ENCODE data around the gene BOK. TPM values are rescaled to one million over a fixed set of nuclear protein-coding genes. Genes with fewer than 3 reads are reported as not detected.

BOK gene
- total RNA-seq, 5 donors from 2014 or later (not counting 1 experiment from before 2014, with no cell fraction given) = 0.20 to 0.89 (median 0.35) TPM; not detected in 2

GRCh38 chr2:241577413-241578122 lies 19.0 kb downstream of the BOK start:
- ATAC-seq (replicated peaks in 1 of 4) (no peak), DNase-seq (no peak)
- no peaks in the 10 kb centered on the region for H3K9me3 Mint-ChIP-seq
- H3K4me3 Mint-ChIP-seq = no peak overlapping the region
- H3K9me3 ChIP-seq = no peaks in the 10 kb centered on the region
- H3K27ac ChIP-seq (ENCODE audit: low read length) = no peak overlapping the region
- H3K4me3 ChIP-seq (ENCODE audit: control insufficient read depth in 1 of 2, extremely low read depth in 1 of 2, low read length in 1 of 2) = no peak overlapping the region
- no peaks in the 10 kb centered on the region for H3K4me1 Mint-ChIP-seq
- WGBS (ENCODE audit: insufficient coverage) = 61% methylated on average over 2 of the region's 9 CpGs
- H3K27me3 Mint-ChIP-seq = no peaks in the 10 kb centered on the region
- H3K4me1 ChIP-seq (ENCODE audit: control insufficient read depth in 1 of 2, extremely low read depth in 1 of 2, insufficient read depth in 2 of 2, low read length in 2 of 2) = no peaks in the 10 kb centered on the region
- CTCF ChIA-PET = no interaction called here
- H3K27me3 ChIP-seq (replicated peaks in 1 of 2; ENCODE audit: control insufficient read depth in 2 of 2, extremely low read depth in 1 of 2, insufficient read depth in 2 of 2, low read length in 1 of 2) = no peaks in the 10 kb centered on the region
- POLR2A ChIA-PET = no interaction called here
- H3K36me3 Mint-ChIP-seq = peaks cover 36% of the 10 kb centered on the region
- H3K36me3 ChIP-seq (ENCODE audit: control insufficient read depth in 2 of 2, extremely low read depth in 1 of 2, insufficient read depth in 1 of 2, low read length in 1 of 2) = peaks cover 4 to 10% of the 10 kb centered on the region in 2 donors
- H3K27ac Mint-ChIP-seq = no peak overlapping the region

- Mint-ChIP-seq H3K36me3 (peaks cover 47% of the 10 kb centered on the region), H3K27ac (no peak overlapping the region), H3K9me3 (no peaks in the 10 kb centered on the region), H3K4me3 (no peak overlapping the region), H3K4me1 (no peaks in the 10 kb centered on the region), H3K27me3 (no peaks in the 10 kb centered on the region)
- H3K9me3 ChIP-seq = no peaks in the 10 kb centered on the region
- ATAC-seq (replicated peaks in 1 of 4) = no peak
- H3K4me3 ChIP-seq (ENCODE audit: control insufficient read depth in 1 of 2, extremely low read depth in 1 of 2, low read length in 1 of 2) = no peak overlapping the region
- ChIA-PET CTCF (interaction anchor here in 1 of 2 donors (0.6 kb wide), 1 partner anchor 833 kb away, joined by 3 read pairs; no protein-coding TSS in a partner anchor), POLR2A (no interaction called here)
- H3K4me1 ChIP-seq (ENCODE audit: control insufficient read depth in 1 of 2, extremely low read depth in 1 of 2, insufficient read depth in 2 of 2, low read length in 2 of 2) = no peaks in the 10 kb centered on the region
- DNase-seq = no peak
- WGBS (ENCODE audit: insufficient coverage) = 98% methylated on average over 6 of the region's 7 CpGs
- no peak overlapping the region for H3K27ac ChIP-seq (ENCODE audit: low read length)
- H3K27me3 ChIP-seq (replicated peaks in 1 of 2; ENCODE audit: control insufficient read depth in 2 of 2, extremely low read depth in 1 of 2, insufficient read depth in 2 of 2, low read length in 1 of 2) = no peaks in the 10 kb centered on the region
- peaks cover 10 to 20% of the 10 kb centered on the region in 2 donors for H3K36me3 ChIP-seq (ENCODE audit: control insufficient read depth in 2 of 2, extremely low read depth in 1 of 2, insufficient read depth in 1 of 2, low read length in 1 of 2)
Measured at GRCh38 chr2:241579281-241579680, 20.7 kb downstream of the BOK start.

- POLR2A ChIA-PET = no interaction called here
- Mint-ChIP-seq H3K27ac (no peak overlapping the region), H3K4me3 (no peak overlapping the region)
Measured at GRCh38 chr2:241582328-241582727, 23.8 kb downstream of the BOK start.

GRCh38 chr2:241582806-241583205 lies 24.3 kb downstream of the BOK start:
- H3K27ac ChIP-seq (ENCODE audit: low read length) = no peak overlapping the region
- peaks cover 2% of the 10 kb centered on the region for H3K9me3 ChIP-seq
- H3K27ac Mint-ChIP-seq = no peak overlapping the region
- peaks cover 9 to 37% of the 10 kb centered on the region in 2 donors for H3K36me3 ChIP-seq (ENCODE audit: control insufficient read depth in 2 of 2, extremely low read depth in 1 of 2, insufficient read depth in 1 of 2, low read length in 1 of 2)
- no peaks in the 10 kb centered on the region for H3K27me3 Mint-ChIP-seq
- ChIA-PET POLR2A (no interaction called here), CTCF (no interaction called here)
- no peaks in the 10 kb centered on the region for H3K4me1 Mint-ChIP-seq
- no peak overlapping the region for H3K4me3 ChIP-seq (ENCODE audit: control insufficient read depth in 1 of 2, extremely low read depth in 1 of 2, low read length in 1 of 2)
- whole genome bisulfite sequencing (ENCODE audit: insufficient coverage) = 97% methylated on average over 4 of the region's 4 CpGs
- H3K9me3 Mint-ChIP-seq = peaks cover 5 to 12% (median 8%) of the 10 kb centered on the region in 3 donors
- ATAC-seq (replicated peaks in 1 of 4) (no peak), DNase-seq (no peak)
- H3K4me3 Mint-ChIP-seq = no peak overlapping the region
- H3K4me1 ChIP-seq (ENCODE audit: control insufficient read depth in 1 of 2, extremely low read depth in 1 of 2, insufficient read depth in 2 of 2, low read length in 2 of 2) = no peaks in the 10 kb centered on the region
- H3K36me3 Mint-ChIP-seq = peaks cover 58% of the 10 kb centered on the region
- H3K27me3 ChIP-seq (replicated peaks in 1 of 2; ENCODE audit: control insufficient read depth in 2 of 2, extremely low read depth in 1 of 2, insufficient read depth in 2 of 2, low read length in 1 of 2) = no peaks in the 10 kb centered on the region

More at GRCh38 chr2:241582328-241582727, 23.8 kb downstream of the BOK start:
- DNase-seq (no peak), ATAC-seq (replicated peaks in 1 of 4) (no peak)
- Mint-ChIP-seq H3K9me3 (peaks cover 5 to 11% (median 8%) of the 10 kb centered on the region in 3 donors), H3K4me1 (no peaks in the 10 kb centered on the region), H3K36me3 (peaks cover 60% of the 10 kb centered on the region), H3K27me3 (no peaks in the 10 kb centered on the region)
- peaks cover 2% of the 10 kb centered on the region for H3K9me3 ChIP-seq
- H3K27ac ChIP-seq (ENCODE audit: low read length) = no peak overlapping the region
- peaks cover 9 to 34% of the 10 kb centered on the region in 2 donors for H3K36me3 ChIP-seq (ENCODE audit: control insufficient read depth in 2 of 2, extremely low read depth in 1 of 2, insufficient read depth in 1 of 2, low read length in 1 of 2)
- H3K4me1 ChIP-seq (ENCODE audit: control insufficient read depth in 1 of 2, extremely low read depth in 1 of 2, insufficient read depth in 2 of 2, low read length in 2 of 2) = no peaks in the 10 kb centered on the region
- CTCF ChIA-PET = no interaction called here
- H3K27me3 ChIP-seq (replicated peaks in 1 of 2; ENCODE audit: control insufficient read depth in 2 of 2, extremely low read depth in 1 of 2, insufficient read depth in 2 of 2, low read length in 1 of 2) = no peaks in the 10 kb centered on the region
- 96% methylated on average over 3 of the region's 8 CpGs for WGBS (ENCODE audit: insufficient coverage)
- no peak overlapping the region for H3K4me3 ChIP-seq (ENCODE audit: control insufficient read depth in 1 of 2, extremely low read depth in 1 of 2, low read length in 1 of 2)

- 96% methylated on average over 10 of the region's 12 CpGs for WGBS (ENCODE audit: insufficient coverage)
- H3K9me3 ChIP-seq = peaks cover 2% of the 10 kb centered on the region
- Mint-ChIP-seq H3K4me3 (no peak overlapping the region), H3K27ac (no peak overlapping the region), H3K36me3 (peaks cover 47% of the 10 kb centered on the region), H3K9me3 (peaks cover 5 to 19% (median 13%) of the 10 kb centered on the region in 3 donors), H3K27me3 (no peaks in the 10 kb centered on the region), H3K4me1 (no peaks in the 10 kb centered on the region)
- ChIA-PET POLR2A (no interaction called here), CTCF (interaction anchor here in 1 of 2 donors (0.8 kb wide), 1 partner anchor 437 kb away, joined by 3 read pairs; no protein-coding TSS in a partner anchor)
- H3K27me3 ChIP-seq (replicated peaks in 1 of 2; ENCODE audit: control insufficient read depth in 2 of 2, extremely low read depth in 1 of 2, insufficient read depth in 2 of 2, low read length in 1 of 2) = no peaks in the 10 kb centered on the region
- ATAC-seq (replicated peaks in 1 of 4) (no peak), DNase-seq (no peak)
- H3K4me3 ChIP-seq (ENCODE audit: control insufficient read depth in 1 of 2, extremely low read depth in 1 of 2, low read length in 1 of 2) = no peak overlapping the region
- H3K36me3 ChIP-seq (ENCODE audit: control insufficient read depth in 2 of 2, extremely low read depth in 1 of 2, insufficient read depth in 1 of 2, low read length in 1 of 2) = peaks cover 9 to 41% of the 10 kb centered on the region in 2 donors
- no peak overlapping the region for H3K27ac ChIP-seq (ENCODE audit: low read length)
- H3K4me1 ChIP-seq (ENCODE audit: control insufficient read depth in 1 of 2, extremely low read depth in 1 of 2, insufficient read depth in 2 of 2, low read length in 2 of 2) = no peaks in the 10 kb centered on the region
Measured at GRCh38 chr2:241584436-241584835, 25.9 kb downstream of the BOK start.

GRCh38 chr2:241586564-241587264 lies 28.2 kb downstream of the BOK start:
- H3K4me3 Mint-ChIP-seq = no peak overlapping the region
- ChIA-PET CTCF (no interaction called here), POLR2A (no interaction called here)
- no peak overlapping the region for H3K27ac Mint-ChIP-seq
- H3K9me3 Mint-ChIP-seq = peaks cover 5 to 19% (median 13%) of the 10 kb centered on the region in 3 donors
- WGBS (ENCODE audit: insufficient coverage) = 94% methylated on average over 2 of the region's 2 CpGs
- H3K9me3 ChIP-seq = peaks cover 2% of the 10 kb centered on the region
- no peaks in the 10 kb centered on the region for H3K4me1 ChIP-seq (ENCODE audit: control insufficient read depth in 1 of 2, extremely low read depth in 1 of 2, insufficient read depth in 2 of 2, low read length in 2 of 2)
- ATAC-seq (replicated peaks in 1 of 4) = no peak
- peaks cover 9 to 46% of the 10 kb centered on the region in 2 donors for H3K36me3 ChIP-seq (ENCODE audit: control insufficient read depth in 2 of 2, extremely low read depth in 1 of 2, insufficient read depth in 1 of 2, low read length in 1 of 2)
- no peak overlapping the region for H3K27ac ChIP-seq (ENCODE audit: low read length)
- H3K36me3 Mint-ChIP-seq = peaks cover 46% of the 10 kb centered on the region
- no peak for DNase-seq
- no peaks in the 10 kb centered on the region for H3K27me3 Mint-ChIP-seq
- H3K27me3 ChIP-seq (replicated peaks in 1 of 2; ENCODE audit: control insufficient read depth in 2 of 2, extremely low read depth in 1 of 2, insufficient read depth in 2 of 2, low read length in 1 of 2) = no peaks in the 10 kb centered on the region
- H3K4me3 ChIP-seq (ENCODE audit: control insufficient read depth in 1 of 2, extremely low read depth in 1 of 2, low read length in 1 of 2) = no peak overlapping the region
- no peaks in the 10 kb centered on the region for H3K4me1 Mint-ChIP-seq
